ENCODE data around the gene SEC24D. TPM values are rescaled to one million over a fixed set of nuclear protein-coding genes. Genes with fewer than 3 reads are reported as not detected.

The SEC24D gene
- total and polyA plus RNA-seq, 2 of the 8 experiments (the other 6 are each of a cell fraction or from before 2014, with no cell fraction given), result 28.9 to 91.6 TPM

DNA sequence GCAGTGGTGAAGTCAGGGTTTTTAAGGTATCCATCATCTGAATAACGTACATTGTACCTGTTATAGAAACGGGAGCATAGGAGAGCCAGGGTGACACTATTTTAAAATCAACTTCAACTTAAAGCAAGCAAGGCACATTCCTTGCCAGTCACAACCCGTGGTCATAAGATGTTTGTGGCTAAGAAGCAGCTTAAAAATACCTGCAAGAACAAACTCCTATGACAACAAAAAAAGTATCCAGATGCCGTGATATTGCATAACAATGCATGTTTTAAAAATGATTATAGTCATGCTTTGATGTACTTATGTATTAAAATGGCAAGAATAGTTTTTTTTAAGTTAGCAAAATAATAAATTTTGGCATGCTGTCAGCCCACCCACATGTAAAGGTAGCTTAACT is 36.3 kb upstream of the SEC24D start (continued):
- no peak for TF ChIP-seq TAF1 (IDR thresholded peaks at IDR 0.05; ENCODE audit: low read depth, low read length)
- TF ChIP-seq BACH1 (IDR thresholded peaks at IDR 0.05; ENCODE audit: low read length), result no peak
- TF ChIP-seq, protein P1, sequence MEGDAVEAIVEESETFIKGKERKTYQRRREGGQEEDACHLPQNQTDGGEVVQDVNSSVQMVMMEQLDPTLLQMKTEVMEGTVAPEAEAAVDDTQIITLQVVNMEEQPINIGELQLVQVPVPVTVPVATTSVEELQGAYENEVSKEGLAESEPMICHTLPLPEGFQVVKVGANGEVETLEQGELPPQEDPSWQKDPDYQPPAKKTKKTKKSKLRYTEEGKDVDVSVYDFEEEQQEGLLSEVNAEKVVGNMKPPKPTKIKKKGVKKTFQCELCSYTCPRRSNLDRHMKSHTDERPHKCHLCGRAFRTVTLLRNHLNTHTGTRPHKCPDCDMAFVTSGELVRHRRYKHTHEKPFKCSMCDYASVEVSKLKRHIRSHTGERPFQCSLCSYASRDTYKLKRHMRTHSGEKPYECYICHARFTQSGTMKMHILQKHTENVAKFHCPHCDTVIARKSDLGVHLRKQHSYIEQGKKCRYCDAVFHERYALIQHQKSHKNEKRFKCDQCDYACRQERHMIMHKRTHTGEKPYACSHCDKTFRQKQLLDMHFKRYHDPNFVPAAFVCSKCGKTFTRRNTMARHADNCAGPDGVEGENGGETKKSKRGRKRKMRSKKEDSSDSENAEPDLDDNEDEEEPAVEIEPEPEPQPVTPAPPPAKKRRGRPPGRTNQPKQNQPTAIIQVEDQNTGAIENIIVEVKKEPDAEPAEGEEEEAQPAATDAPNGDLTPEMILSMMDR (IDR thresholded peaks at IDR 0.05; ENCODE audit: control extremely low read depth in 1 of 3, insufficient read depth in 1 of 3, low read depth in 1 of 3, low read length in 3 of 3), result no peak
- no peak for TF ChIP-seq TAF7 (optimal IDR thresholded peaks at IDR 0.05; ENCODE audit: borderline replicate concordance, low read depth, low read length)
- TF ChIP-seq BRCA1 (IDR thresholded peaks at IDR 0.05; ENCODE audit: low read depth, low read length), result no peak
